ENCODE data around the gene B3GALNT1.

DNA sequence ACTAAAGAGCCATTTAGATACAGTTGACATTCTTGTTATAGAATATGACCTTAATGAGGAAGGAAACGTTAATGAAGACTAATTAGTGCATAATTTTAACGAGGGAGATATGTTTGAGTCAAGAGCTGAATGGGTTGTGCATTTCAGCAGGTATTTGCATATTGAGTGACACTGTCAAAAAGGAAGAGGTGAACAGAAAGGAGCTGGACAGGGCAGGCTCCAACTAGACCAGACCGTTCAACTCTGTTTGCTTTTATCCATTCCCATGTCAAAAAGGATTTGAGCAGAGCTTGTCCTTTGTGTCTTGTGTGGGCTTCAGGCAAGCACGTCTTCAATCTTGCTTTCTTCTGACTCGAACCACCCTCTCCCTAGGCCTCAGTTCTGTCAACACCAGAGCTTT, 40.7 kb downstream of the B3GALNT1 start:
- TF ChIP-seq, protein P1, sequence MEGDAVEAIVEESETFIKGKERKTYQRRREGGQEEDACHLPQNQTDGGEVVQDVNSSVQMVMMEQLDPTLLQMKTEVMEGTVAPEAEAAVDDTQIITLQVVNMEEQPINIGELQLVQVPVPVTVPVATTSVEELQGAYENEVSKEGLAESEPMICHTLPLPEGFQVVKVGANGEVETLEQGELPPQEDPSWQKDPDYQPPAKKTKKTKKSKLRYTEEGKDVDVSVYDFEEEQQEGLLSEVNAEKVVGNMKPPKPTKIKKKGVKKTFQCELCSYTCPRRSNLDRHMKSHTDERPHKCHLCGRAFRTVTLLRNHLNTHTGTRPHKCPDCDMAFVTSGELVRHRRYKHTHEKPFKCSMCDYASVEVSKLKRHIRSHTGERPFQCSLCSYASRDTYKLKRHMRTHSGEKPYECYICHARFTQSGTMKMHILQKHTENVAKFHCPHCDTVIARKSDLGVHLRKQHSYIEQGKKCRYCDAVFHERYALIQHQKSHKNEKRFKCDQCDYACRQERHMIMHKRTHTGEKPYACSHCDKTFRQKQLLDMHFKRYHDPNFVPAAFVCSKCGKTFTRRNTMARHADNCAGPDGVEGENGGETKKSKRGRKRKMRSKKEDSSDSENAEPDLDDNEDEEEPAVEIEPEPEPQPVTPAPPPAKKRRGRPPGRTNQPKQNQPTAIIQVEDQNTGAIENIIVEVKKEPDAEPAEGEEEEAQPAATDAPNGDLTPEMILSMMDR (conservative IDR thresholded peaks at IDR 0.05 in 1 of 2, IDR thresholded peaks at IDR 0.05 in 1 of 2; ENCODE audit: extremely low read depth in 1 of 2, insufficient read depth in 1 of 2, low read depth in 1 of 2, low read length in 2 of 2) = no peak
- TF ChIP-seq EZH2 (IDR thresholded peaks at IDR 0.05; ENCODE audit: borderline replicate concordance, low read length) = no peak
